Measurements from ENCODE around the gene HECTD4. TPM values are rescaled to one million over a fixed set of nuclear protein-coding genes. Genes with fewer than 3 reads are reported as not detected.

Gene HECTD4
- total and polyA plus RNA-seq, 2 of the 4 experiments (the other 2 are of a cell fraction), result 12.9 to 13.0 TPM

GRCh38 chr12:112382866-112383265 lies 635 bp upstream of the HECTD4 start:
- Histone ChIP-seq H2AK9ac (replicated peaks; ENCODE audit: low read depth, low read length, poor library complexity) (peak overlapping the region; percentile 83), H4K20me1 (ENCODE audit: insufficient read depth, low read length) (peaks cover 10% of the 10 kb centered on the region; the same call in 1 of the 2 replicates), H2AFZ (replicated peaks; ENCODE audit: low read length, poor library complexity) (peak overlapping the region; percentile 99), H2BK15ac (ENCODE audit: low read depth, low read length) (no peak overlapping the region), H4K8ac (ENCODE audit: low read depth in 2 of 2, low read length in 2 of 2) (peak overlapping the region; percentile 90 to 99), H2BK120ac (ENCODE audit: low read depth, low read length) (peak overlapping the region; percentile 68; the same call in 1 of the 2 replicates), H2BK5ac (ENCODE audit: low read depth, low read length, poor library complexity, severe bottlenecking) (peak overlapping the region; percentile 84), H3K56ac (ENCODE audit: extremely low read depth, insufficient read depth, low read length) (0 out of 2 replicates have a peak overlapping the region, but pooled peaks have one; percentile 8), H3K4me1 (ENCODE audit: control insufficient read depth, insufficient read depth, low read length) (peaks cover 8% of the 10 kb centered on the region), H3K27me3 (ENCODE audit: control insufficient read depth, insufficient read depth, low read length) (no peaks in the 10 kb centered on the region), H4K91ac (ENCODE audit: insufficient read depth, low read depth, low read length) (no peak overlapping the region; the same call in 1 of the 2 replicates), H4K5ac (ENCODE audit: low read depth, low read length) (peak overlapping the region; percentile 97; the same call in 1 of the 2 replicates), H3K27ac (ENCODE audit: insufficient read depth, low read length) (no peak overlapping the region), H3K79me1 (ENCODE audit: low read depth in 1 of 2, low read length in 2 of 2) (peaks cover 7 to 22% of the 10 kb centered on the region in 2 experiments), H2AK5ac (ENCODE audit: low read depth, low read length) (peak overlapping the region; percentile 65; the same call in 1 of the 2 replicates), H3K4me3 (ENCODE audit: insufficient read depth, low read depth, low read length) (no peak overlapping the region), H2BK20ac (ENCODE audit: low read depth, low read length) (no peak overlapping the region), H3K18ac (ENCODE audit: low read depth, low read length) (no peak overlapping the region), H3K4ac (ENCODE audit: low read depth, low read length) (peak overlapping the region; percentile 89), H3K4me2 (ENCODE audit: low read depth, low read length) (peak overlapping the region; percentile 87; the same call in 1 of the 2 replicates), H3K9me3 (ENCODE audit: control insufficient read depth, insufficient read depth, low read length) (no peaks in the 10 kb centered on the region), H3K9me1 (ENCODE audit: insufficient read depth, low read length) (peaks cover 9% of the 10 kb centered on the region), H3K36me3 (ENCODE audit: control insufficient read depth, insufficient read depth, low read length) (no peaks in the 10 kb centered on the region), H3K9ac (ENCODE audit: low read depth, low read length) (peak overlapping the region; percentile 80; the same call in 1 of the 2 replicates), H3K14ac (replicated peaks; ENCODE audit: low read depth, low read length) (peak overlapping the region; percentile 88), H3K23ac (ENCODE audit: low read depth, low read length) (peak overlapping the region; percentile 14; the same call in 1 of the 2 replicates)
- no CpG with 5 or more reads among the region's 11 CpGs for WGBS, 2 experiments (ENCODE audit: extremely low coverage in 2 of 2, insufficient read length in 1 of 2)
- ATAC-seq (ENCODE audit: low read depth), result no peak
- in situ Hi-C loops (cut with MboI; ENCODE audit: low sequenced_read_pairs) (loop anchor here (10.0 kb wide), 1 partner anchor 118 kb away; no protein-coding TSS in a partner anchor), intact Hi-C loops (cut with micrococcal nuclease) (loop anchor here (10.0 kb wide), 1 partner anchor 278 kb away; the partner anchor contains the start of gene NAA25), dilution Hi-C loops (cut with HindIII; ENCODE audit: low sequenced_read_pairs, unreplicated experiment) (no loop called here)
- TF ChIP-seq BHLHE40 (IDR thresholded peaks at IDR 0.05; ENCODE audit: low read depth, low read length) (no peak), MAZ (IDR thresholded peaks at IDR 0.05; ENCODE audit: borderline replicate concordance, low read depth, low read length) (no peak), POLR2A (IDR thresholded peaks at IDR 0.05; ENCODE audit: low read depth, low read length) (no peak), CEBPB (IDR thresholded peaks at IDR 0.05; ENCODE audit: low read depth, low read length) (no peak), SMC3 (IDR thresholded peaks at IDR 0.05; ENCODE audit: low read depth, low read length) (no peak), RCOR1 (IDR thresholded peaks at IDR 0.05; ENCODE audit: insufficient replicate concordance, low read length) (no peak), NFE2L2 (IDR thresholded peaks at IDR 0.05; ENCODE audit: low read depth, low read length) (no peak), RAD21 (IDR thresholded peaks at IDR 0.05; ENCODE audit: low read length) (no peak), MAFK (IDR thresholded peaks at IDR 0.05; ENCODE audit: low read depth, low read length) (no peak), RFX5 (IDR thresholded peaks at IDR 0.05; ENCODE audit: low read depth, low read length) (no peak)
- BruUV-seq (replicated peaks), result no TSS peak
- POLR2A ChIA-PET (ENCODE audit: unreplicated experiment), result no interaction called here
- CTCF ChIA-PET, result no interaction called here
- no peak for DNase-seq

All from IMR-90 (cell line).